22Rv1 (cell line): ENCODE data around the gene THAP4.

Source experiments
- CTCF ChIP-seq: fragments of 450-650 bp; IDR thresholded peaks from 2 replicates; pipeline ENCODE4 v1.5.1; 2017; ENCODE audit warnings: mild to moderate bottlenecking
- ZFX ChIP-seq: fragments of 450-650 bp; IDR thresholded peaks from 2 replicates; pipeline ENCODE4 v1.6.1; 2017; ENCODE audit warnings: antibody characterized with exemption, borderline replicate concordance

GRCh38 chr2:241660593-241661213 is 23.7 kb upstream of the THAP4 start:
- TF ChIP-seq CTCF = no peak
- TF ChIP-seq ZFX = no peak
